Measurements from ENCODE around the gene ELMO1. TPM values are rescaled to one million over a fixed set of nuclear protein-coding genes. Genes with fewer than 3 reads are reported as not detected.

The ELMO1 gene
- total RNA-seq, 1 donor, result 508 TPM

GRCh38 chr7:37471619-37472018, 23.0 kb upstream of the ELMO1 start:
- DNase-seq (ENCODE audit: low read depth in 2 of 3, low spot score in 2 of 3), result no peak

GRCh38 chr7:37467002-37467401, 18.3 kb upstream of the ELMO1 start:
- no peak for DNase-seq (ENCODE audit: low read depth in 2 of 3, low spot score in 2 of 3)

- DNase-seq (ENCODE audit: low read depth in 2 of 3, low spot score in 2 of 3), result no peak
Observed at GRCh38 chr7:37462138-37462537, 13.5 kb upstream of the ELMO1 start.

GRCh38 chr7:37455081-37455480, 6.4 kb upstream of the ELMO1 start:
- DNase-seq (ENCODE audit: low read depth in 2 of 3, low spot score in 2 of 3), result no peak

- no peak for DNase-seq (ENCODE audit: low read depth in 2 of 3, low spot score in 2 of 3)
Observed at GRCh38 chr7:37452346-37452745, 3.7 kb upstream of the ELMO1 start.

GRCh38 chr7:37450035-37450434, 1.4 kb upstream of the ELMO1 start:
- no peak for DNase-seq (ENCODE audit: low read depth in 2 of 3, low spot score in 2 of 3)

- no peak for DNase-seq (ENCODE audit: low read depth in 2 of 3, low spot score in 2 of 3)
Observed at GRCh38 chr7:37449621-37450020, 957 bp upstream of the ELMO1 start.

GRCh38 chr7:37448011-37448635, 541 bp downstream of the ELMO1 start:
- peak in 1 of 3 donors; percentile 31 for DNase-seq (ENCODE audit: low read depth in 2 of 3, low spot score in 2 of 3)

- DNase-seq (ENCODE audit: low read depth in 2 of 3, low spot score in 2 of 3), result no peak
Observed at GRCh38 chr7:37446371-37446770, 2.3 kb downstream of the ELMO1 start.

GRCh38 chr7:37445790-37446189, 2.9 kb downstream of the ELMO1 start:
- DNase-seq (ENCODE audit: low read depth in 2 of 3, low spot score in 2 of 3), result no peak

GRCh38 chr7:37445064-37445723, 3.5 kb downstream of the ELMO1 start:
- DNase-seq (ENCODE audit: low read depth in 2 of 3, low spot score in 2 of 3), result no peak

GRCh38 chr7:37443627-37444026, 5.0 kb downstream of the ELMO1 start:
- DNase-seq (ENCODE audit: low read depth in 2 of 3, low spot score in 2 of 3), result no peak

GRCh38 chr7:37442268-37442667, 6.4 kb downstream of the ELMO1 start:
- DNase-seq (ENCODE audit: low read depth in 2 of 3, low spot score in 2 of 3), result no peak

- no peak for DNase-seq (ENCODE audit: low read depth in 2 of 3, low spot score in 2 of 3)
Observed at GRCh38 chr7:37441816-37442215, 6.8 kb downstream of the ELMO1 start.

GRCh38 chr7:37441386-37441760, 7.3 kb downstream of the ELMO1 start:
- DNase-seq (ENCODE audit: low read depth in 2 of 3, low spot score in 2 of 3), result peak in 1 of 3 donors; percentile 41

- peak in 1 of 3 donors; percentile 78 for DNase-seq (ENCODE audit: low read depth in 2 of 3, low spot score in 2 of 3)
Observed at GRCh38 chr7:37440738-37441385, 7.8 kb downstream of the ELMO1 start.

- no peak for DNase-seq (ENCODE audit: low read depth in 2 of 3, low spot score in 2 of 3)
Observed at GRCh38 chr7:37439653-37440026, 9.0 kb downstream of the ELMO1 start.

- DNase-seq (ENCODE audit: low read depth in 2 of 3, low spot score in 2 of 3), result no peak
Observed at GRCh38 chr7:37438906-37439652, 9.6 kb downstream of the ELMO1 start.

GRCh38 chr7:37435156-37435855, 13.4 kb downstream of the ELMO1 start:
- DNase-seq (ENCODE audit: low read depth in 2 of 3, low spot score in 2 of 3), result no peak

GRCh38 chr7:37434529-37434928, 14.1 kb downstream of the ELMO1 start:
- no peak for DNase-seq (ENCODE audit: low read depth in 2 of 3, low spot score in 2 of 3)

GRCh38 chr7:37433166-37433565, 15.5 kb downstream of the ELMO1 start:
- peak in 2 of 3 donors; percentile 42 to 48 for DNase-seq (ENCODE audit: low read depth in 2 of 3, low spot score in 2 of 3)
